ENCODE data around the gene PIP5K1B. TPM values are rescaled to one million over a fixed set of nuclear protein-coding genes. Genes with fewer than 3 reads are reported as not detected.

The PIP5K1B gene
- total RNA-seq, 1 experiment from 2014 or later: 2.5 TPM

GRCh38 chr9:68949271-68950000 lies 244.4 kb downstream of the PIP5K1B start:
- Histone ChIP-seq H2BK20ac (ENCODE audit: low read depth, low read length, poor library complexity, severe bottlenecking) (no peak overlapping the region), H3K14ac (ENCODE audit: insufficient read depth, low read length) (no peak overlapping the region), H4K8ac (replicated peaks; ENCODE audit: insufficient read length, low read depth, low read length) (no peak overlapping the region), H3K27me3 (ENCODE audit: insufficient read depth, low read length) (no peaks in the 10 kb centered on the region), H2BK15ac (ENCODE audit: low read depth, low read length) (no peak overlapping the region), H3K9me3 (ENCODE audit: control insufficient read depth, low read depth, low read length) (no peaks in the 10 kb centered on the region), H3K23me2 (ENCODE audit: insufficient read length, low read depth, low read length, poor library complexity, severe bottlenecking) (no peaks in the 10 kb centered on the region), H2AK5ac (ENCODE audit: insufficient read length, low read length) (no peak overlapping the region), H3K79me2 (ENCODE audit: insufficient read depth, low read length) (no peaks in the 10 kb centered on the region), H2BK5ac (ENCODE audit: insufficient read length, low read length) (no peak overlapping the region), H3T11ph (ENCODE audit: low read length) (no peak overlapping the region), H3K9ac (ENCODE audit: extremely low read depth, insufficient read length, low read length) (no peak overlapping the region), H3K23ac (ENCODE audit: insufficient read length, low read depth, low read length) (no peak overlapping the region), H3K4me2 (ENCODE audit: insufficient read depth, insufficient read length, low read length) (no peak overlapping the region), H3K79me1 (ENCODE audit: insufficient read depth, low read depth, low read length, poor library complexity, severe bottlenecking) (no peaks in the 10 kb centered on the region), H4K5ac (ENCODE audit: insufficient read length, low read depth, low read length) (no peak overlapping the region), H4K91ac (ENCODE audit: insufficient read length, low read depth, low read length) (no peak overlapping the region), H3K4me1 (ENCODE audit: insufficient read depth, low read length) (peaks cover 16% of the 10 kb centered on the region), H4K20me1 (ENCODE audit: control insufficient read depth, insufficient read depth, insufficient read length) (no peaks in the 10 kb centered on the region), H2BK12ac (ENCODE audit: insufficient read length, low read depth, low read length) (no peak overlapping the region), H2AFZ (ENCODE audit: low read length) (no peak overlapping the region), H3K56ac (ENCODE audit: insufficient read length, low read depth, low read length) (no peak overlapping the region), H3K18ac (ENCODE audit: insufficient read length, low read depth, low read length) (no peak overlapping the region), H3K4ac (ENCODE audit: low read depth, low read length) (no peak overlapping the region), H2BK120ac (ENCODE audit: low read depth, low read length, poor library complexity, severe bottlenecking) (no peak overlapping the region), H3K27ac (ENCODE audit: insufficient read length, low read depth, low read length) (no peak overlapping the region)
- no peak for DNase-seq
- peak overlapping the region in 2 of 3 experiments; percentile 51 to 82; a peak in 3 of 7 replicates for H3K27ac Mint-ChIP-seq
- no peaks in the 10 kb centered on the region for H3K9me3 Mint-ChIP-seq
- H3K4me3 Mint-ChIP-seq: no peak overlapping the region; a peak in 1 of 5 replicates
- no peaks in the 10 kb centered on the region for H3K36me3 Mint-ChIP-seq (ENCODE audit: insufficient read depth in 1 of 3, low read depth in 3 of 3)
- peaks cover 63 to 71% of the 10 kb centered on the region in 2 experiments for H3K4me1 Mint-ChIP-seq
- no CpG with 5 or more reads among the region's 13 CpGs for WGBS (ENCODE audit: extremely low coverage, insufficient read length, low lambda C conversion rate)
- TF ChIP-seq CTCF (conservative IDR thresholded peaks at IDR 0.05): no peak; the same call in 2 of the 3 replicates
- H3K27me3 Mint-ChIP-seq (ENCODE audit: low read depth): no peaks in the 10 kb centered on the region; the same call in 1 of the 2 replicates
